SK-N-SH treated with all-trans-retinoic acid at 6 μM for 48 hours (cell line): ENCODE measurements around the gene SRXN1.

Source experiments
- ARNTL ChIP-seq: fragments of 450-650 bp; formaldehyde crosslinking; IDR thresholded peaks from 2 replicates; pipeline ENCODE4 v1.5.0; 2020; ENCODE audit warnings: low read depth, mild to moderate bottlenecking, moderate library complexity, borderline replicate concordance
- BACH2 ChIP-seq: fragments of 250-450 bp; sonication (Bioruptor Pico); IDR thresholded peaks from 2 replicates; pipeline ENCODE4 v1.9.0; 2021; ENCODE audit warnings: mild to moderate bottlenecking, borderline replicate concordance
- CSDC2 ChIP-seq: fragments of 250-450 bp; sonication (Bioruptor Pico); IDR thresholded peaks from 2 replicates; pipeline ENCODE4 v1.5.0; 2020; ENCODE audit warnings: mild to moderate bottlenecking, moderate library complexity
- ESRRG ChIP-seq: fragments of 250-450 bp; sonication (Bioruptor Pico); IDR thresholded peaks from 2 replicates; pipeline ENCODE4 v1.6.1; 2021; ENCODE audit warnings: mild to moderate bottlenecking
- PATZ1 ChIP-seq: fragments of 250-450 bp; sonication (Bioruptor Pico); IDR thresholded peaks from 2 replicates; pipeline ENCODE4 v1.8.0; 2020; ENCODE audit warnings: mild to moderate bottlenecking, moderate library complexity, borderline replicate concordance
- POU6F1 ChIP-seq: fragments of 250-450 bp; sonication (Bioruptor Pico); IDR thresholded peaks from 2 replicates; pipeline ENCODE4 v1.8.0; 2021; ENCODE audit warnings: low read depth, mild to moderate bottlenecking, moderate library complexity, borderline replicate concordance
- PPARA ChIP-seq: fragments of 250-450 bp; sonication (Bioruptor Pico); IDR thresholded peaks from 2 replicates; pipeline ENCODE4 v1.5.0; 2020; ENCODE audit warnings: mild to moderate bottlenecking, borderline replicate concordance
- SNAI2 ChIP-seq: fragments of 250-450 bp; sonication (Bioruptor Pico); IDR thresholded peaks from 2 replicates; pipeline ENCODE4 v1.5.0; 2020; ENCODE audit warnings: mild to moderate bottlenecking, moderate library complexity
- TCF4 ChIP-seq: fragments of 250-450 bp; sonication (Bioruptor Pico); IDR thresholded peaks from 2 replicates; pipeline ENCODE4 v1.8.0; 2021; ENCODE audit warnings: mild to moderate bottlenecking, moderate library complexity, borderline replicate concordance
- ZC3H10 ChIP-seq: fragments of 250-450 bp; sonication (Bioruptor Pico); IDR thresholded peaks from 2 replicates; pipeline ENCODE4 v1.5.1; 2021; ENCODE audit warnings: mild to moderate bottlenecking, moderate library complexity
- ZFP3 ChIP-seq: fragments of 250-450 bp; sonication (Bioruptor Pico); IDR thresholded peaks from 2 replicates; pipeline ENCODE4 v1.5.0; 2020; ENCODE audit warnings: mild to moderate bottlenecking, moderate library complexity
- ZNF565 ChIP-seq: fragments of 450-650 bp; formaldehyde crosslinking; conservative IDR thresholded peaks from 2 replicates; pipeline ENCODE4 v1.5.0; 2020; ENCODE audit warnings: low read depth, mild to moderate bottlenecking, moderate library complexity

GRCh38 chr20:675033-675452 is 22.0 kb upstream of the SRXN1 start:
- TF ChIP-seq ZC3H10 (CRISPR knock-in tag) (no peak), PATZ1 (CRISPR knock-in tag) (no peak), ZFP3 (no peak), SNAI2 (CRISPR knock-in tag) (no peak), ZNF565 (CRISPR knock-in tag) (no peak), CSDC2 (CRISPR knock-in tag) (no peak), PPARA (CRISPR knock-in tag) (no peak), POU6F1 (no peak), ARNTL (CRISPR knock-in tag) (no peak), TCF4 (no peak), BACH2 (no peak), ESRRG (CRISPR knock-in tag) (no peak)
